NCI-H2227 (cell line): ENCODE results near the gene FKBP6.
"Not testable (repeated sequence)": the region's sequence is repeated elsewhere in the genome, so short reads cannot be mapped to it uniquely, and the experiment has no call there.

ENCODE experiments used
- DNase-seq: peaks from one replicate; lab custom pipeline; 2025; ENCODE audit not compliant: unreplicated experiment; lab: John Stamatoyannopoulos, UW

Gene FKBP6

GRCh38 chr7:73323434-73324080 lies 4.4 kb upstream of the FKBP6 start:
- DNase-seq, result not testable (repeated sequence)

GRCh38 chr7:73324081-73324845 lies 3.7 kb upstream of the FKBP6 start:
- DNase-seq, result peak; percentile 75

GRCh38 chr7:73325424-73325823 lies 2.5 kb upstream of the FKBP6 start:
- DNase-seq, result peak; percentile 8

GRCh38 chr7:73327449-73327848 lies 512 bp upstream of the FKBP6 start:
- not testable (repeated sequence) for DNase-seq

- DNase-seq, result no peak
Measured at GRCh38 chr7:73328696-73329095, 735 bp downstream of the FKBP6 start.

- DNase-seq, result no peak
Measured at GRCh38 chr7:73329861-73330581, 2.1 kb downstream of the FKBP6 start.

GRCh38 chr7:73330772-73331171 lies 2.8 kb downstream of the FKBP6 start:
- no peak for DNase-seq

- no peak for DNase-seq
Measured at GRCh38 chr7:73332447-73332846, 4.5 kb downstream of the FKBP6 start.

- no peak for DNase-seq
Measured at GRCh38 chr7:73338321-73338720, 10.4 kb downstream of the FKBP6 start.

GRCh38 chr7:73340514-73340913 lies 12.6 kb downstream of the FKBP6 start:
- no peak for DNase-seq

GRCh38 chr7:73341877-73342276 lies 13.9 kb downstream of the FKBP6 start:
- no peak for DNase-seq

GRCh38 chr7:73342645-73343044 lies 14.7 kb downstream of the FKBP6 start:
- no peak for DNase-seq

- no peak for DNase-seq
Measured at GRCh38 chr7:73343671-73344380, 15.9 kb downstream of the FKBP6 start.

GRCh38 chr7:73345538-73345937 lies 17.6 kb downstream of the FKBP6 start:
- DNase-seq, result no peak

- DNase-seq, result no peak
Measured at GRCh38 chr7:73345951-73346350, 18.0 kb downstream of the FKBP6 start.

GRCh38 chr7:73349763-73350162 lies 21.8 kb downstream of the FKBP6 start:
- no peak for DNase-seq

- no peak for DNase-seq
Measured at GRCh38 chr7:73350306-73351068, 22.5 kb downstream of the FKBP6 start.

- no peak for DNase-seq
Measured at GRCh38 chr7:73351447-73352167, 23.6 kb downstream of the FKBP6 start.

GRCh38 chr7:73352784-73353183 lies 24.8 kb downstream of the FKBP6 start:
- no peak for DNase-seq

GRCh38 chr7:73353243-73353642 lies 25.3 kb downstream of the FKBP6 start:
- DNase-seq, result no peak
